Transverse colon (tissue), 3 donors: Measurements from ENCODE around the gene DDX46.

ENCODE experiments used
- EP300 ChIP-seq: sonication (generic); formaldehyde crosslinking; IDR thresholded peaks from one replicate; pipeline ENCODE4 v1.6.1; 2017; ENCODE audit warnings: antibody characterized with exemption, low read depth
- POLR2A ChIP-seq: fragments of 450-650 bp; IDR thresholded peaks from one replicate; pipeline ENCODE4 v1.6.1; 2016; ENCODE audit warnings: antibody characterized with exemption, mild to moderate bottlenecking, moderate library complexity
- TF ChIP-seq, protein P1 (sequence below), 5 experiments: fragments of 200-600 bp in 3 of 5; fragments of 450-650 bp in 2 of 5; sonication (generic) in 3 of 5; IDR thresholded peaks; 1 replicate in 2 of 5; 2 replicates in 3 of 5; pipeline ENCODE4 v1.5.1; 2016 to 2017; ENCODE audit warnings: antibody characterized with exemption in 5 of 5, inconsistent platforms in 3 of 5, mild to moderate bottlenecking in 2 of 5, moderate library complexity in 1 of 5

DNA sequence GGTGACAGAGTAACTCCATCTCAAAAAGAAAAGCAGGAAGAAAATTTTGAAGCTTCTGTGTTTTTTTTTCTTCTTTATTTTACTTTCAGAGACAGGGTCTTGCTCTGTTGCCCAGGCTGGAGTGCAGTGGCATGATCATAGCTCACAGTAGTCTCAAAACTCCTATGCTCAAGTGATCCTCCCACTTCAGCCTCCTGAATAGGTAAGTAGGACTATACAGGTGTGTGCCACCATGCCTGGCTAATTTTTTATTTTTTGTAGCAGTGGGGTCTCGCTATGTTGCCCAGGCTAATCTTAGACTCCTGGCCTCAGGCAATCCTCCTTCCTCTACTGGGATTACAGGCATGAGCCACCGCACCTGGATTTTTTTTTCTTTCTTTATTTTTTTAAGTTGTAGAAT is 77.0 kb downstream of the DDX46 start:
- TF ChIP-seq, protein P1, sequence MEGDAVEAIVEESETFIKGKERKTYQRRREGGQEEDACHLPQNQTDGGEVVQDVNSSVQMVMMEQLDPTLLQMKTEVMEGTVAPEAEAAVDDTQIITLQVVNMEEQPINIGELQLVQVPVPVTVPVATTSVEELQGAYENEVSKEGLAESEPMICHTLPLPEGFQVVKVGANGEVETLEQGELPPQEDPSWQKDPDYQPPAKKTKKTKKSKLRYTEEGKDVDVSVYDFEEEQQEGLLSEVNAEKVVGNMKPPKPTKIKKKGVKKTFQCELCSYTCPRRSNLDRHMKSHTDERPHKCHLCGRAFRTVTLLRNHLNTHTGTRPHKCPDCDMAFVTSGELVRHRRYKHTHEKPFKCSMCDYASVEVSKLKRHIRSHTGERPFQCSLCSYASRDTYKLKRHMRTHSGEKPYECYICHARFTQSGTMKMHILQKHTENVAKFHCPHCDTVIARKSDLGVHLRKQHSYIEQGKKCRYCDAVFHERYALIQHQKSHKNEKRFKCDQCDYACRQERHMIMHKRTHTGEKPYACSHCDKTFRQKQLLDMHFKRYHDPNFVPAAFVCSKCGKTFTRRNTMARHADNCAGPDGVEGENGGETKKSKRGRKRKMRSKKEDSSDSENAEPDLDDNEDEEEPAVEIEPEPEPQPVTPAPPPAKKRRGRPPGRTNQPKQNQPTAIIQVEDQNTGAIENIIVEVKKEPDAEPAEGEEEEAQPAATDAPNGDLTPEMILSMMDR (IDR thresholded peaks at IDR 0.05), result no peak
- TF ChIP-seq POLR2A (no peak), EP300 (no peak)
